Right hindlimb (tissue), 1 donor: Measurements from ENCODE around the gene NPY.
"Not testable (repeated sequence)": the region's sequence is repeated elsewhere in the genome, so short reads cannot be mapped to it uniquely, and the experiment has no call there.

Experiments used
- DNase-seq: peaks from one replicate; pipeline ENCODE4 v3.0.0-alpha.2; 2018

NPY gene

GRCh38 chr7:24283897-24284698, at the start of gene NPY:
Gene NPY, plus strand, starts transcription at chr7:24284190. Its CDS starts 1,051 bp downstream, at chr7:24285241.
- DNase-seq = peak; percentile 41

- DNase-seq = no peak
These were observed 44.7 kb upstream of the NPY start for GRCh38 chr7:24239260-24239659.

- DNase-seq = no peak
These were observed 42.8 kb upstream of the NPY start for GRCh38 chr7:24241206-24241605.

- no peak for DNase-seq
These were observed 39.4 kb upstream of the NPY start for GRCh38 chr7:24244554-24244953.

- no peak for DNase-seq
These were observed 38.6 kb upstream of the NPY start for GRCh38 chr7:24245362-24245761.

GRCh38 chr7:24249266-24249665, 34.7 kb upstream of the NPY start:
- DNase-seq = no peak

- DNase-seq = no peak
These were observed 32.4 kb upstream of the NPY start for GRCh38 chr7:24251568-24251967.

GRCh38 chr7:24255139-24255538, 28.9 kb upstream of the NPY start:
- DNase-seq = no peak

GRCh38 chr7:24258324-24258723, 25.7 kb upstream of the NPY start:
- DNase-seq = not testable (repeated sequence)

GRCh38 chr7:24271938-24272337, 12.1 kb upstream of the NPY start:
- no peak for DNase-seq

GRCh38 chr7:24279512-24279911, 4.5 kb upstream of the NPY start:
- DNase-seq = no peak

- peak; percentile 26 for DNase-seq
These were observed 465 bp upstream of the NPY start for GRCh38 chr7:24283554-24283896.

GRCh38 chr7:24284699-24285506, 913 bp downstream of the NPY start:
- DNase-seq = peak; percentile 38

- peak; percentile 19 for DNase-seq
These were observed 6.1 kb downstream of the NPY start for GRCh38 chr7:24290004-24290641.

- no peak for DNase-seq
These were observed 7.3 kb downstream of the NPY start for GRCh38 chr7:24291271-24291670.

- DNase-seq = no peak
These were observed 13.4 kb downstream of the NPY start for GRCh38 chr7:24297362-24297761.

- DNase-seq = no peak
These were observed 14.7 kb downstream of the NPY start for GRCh38 chr7:24298696-24299095.

GRCh38 chr7:24299192-24299591, 15.2 kb downstream of the NPY start:
- DNase-seq = no peak

- DNase-seq = no peak
These were observed 17.7 kb downstream of the NPY start for GRCh38 chr7:24301703-24302102.

- DNase-seq = no peak
These were observed 20.6 kb downstream of the NPY start for GRCh38 chr7:24304494-24305095.

GRCh38 chr7:24307326-24307725, 23.3 kb downstream of the NPY start:
- DNase-seq = no peak

- DNase-seq = no peak
These were observed 28.6 kb downstream of the NPY start for GRCh38 chr7:24312588-24312987.

GRCh38 chr7:24313777-24314176, 29.8 kb downstream of the NPY start:
- no peak for DNase-seq
